Thoracic aorta (tissue), 2 donors: ENCODE measurements around the gene CBX2. TPM values are rescaled to one million over a fixed set of nuclear protein-coding genes. Genes with fewer than 3 reads are reported as not detected.
A peak's percentile ranks its signal among the peaks of the same experiment; 100 is the strongest.

ENCODE experiments used
- ATAC-seq: fragments of 150-250 bp; one replicate; pipeline ENCODE4 v1.8.0; 2017; ENCODE audit warnings: low read depth; ENCODE audit not compliant: insufficient number of reproducible peaks, low FRiP score
- DNase-seq: peaks from one replicate; pipeline ENCODE4 v3.0.0-alpha.2; 2020; ENCODE audit warnings: low spot score
- H3K27ac ChIP-seq, 2 donors: fragments of 200-600 bp; sonication (generic); 1 replicate in 1 of 2; 2 replicates in 1 of 2; pipeline ENCODE4 v1.5.1; 2016; ENCODE audit warnings: mild to moderate bottlenecking in 2 of 2, moderate library complexity in 2 of 2
- H3K27me3 ChIP-seq: fragments of 200-600 bp; sonication (generic); replicated peaks from 2 replicates; pipeline ENCODE4 v1.6.0; 2016; ENCODE audit warnings: mild to moderate bottlenecking; ENCODE audit not compliant: insufficient read depth
- H3K36me3 ChIP-seq: fragments of 200-600 bp; sonication (generic); one replicate; pipeline ENCODE4 v1.5.1; 2016
- H3K4me1 ChIP-seq, 2 donors: fragments of 200-600 bp; sonication (generic); 1 replicate in 1 of 2; 2 replicates in 1 of 2; pipeline versions ENCODE4 v1.5.1 to v1.6.0; 2016; ENCODE audit warnings: low read depth in 2 of 2, mild to moderate bottlenecking in 1 of 2; ENCODE audit not compliant: control insufficient read depth in 1 of 2
- H3K4me3 ChIP-seq: fragments of 200-600 bp; sonication (generic); 2 replicates; pipeline ENCODE4 v1.5.1; 2016; ENCODE audit warnings: mild to moderate bottlenecking
- H3K9me3 ChIP-seq: fragments of 200-600 bp; sonication (generic); 2 replicates; pipeline ENCODE4 v1.5.1; 2016
- CTCF ChIP-seq: fragments of 200-600 bp; sonication (generic); IDR thresholded peaks from one replicate; pipeline ENCODE4 v1.5.1; 2019; ENCODE audit warnings: antibody characterized with exemption
- total RNA-seq, 2 donors: library from RNA; depleted of rRNA; stranded (reverse); fragments of >200 nt; gene quantifications; one replicate each; pipeline versions ENCODE4 v1.1.0 to v1.2.3, GENCODE V29; 2016

Gene CBX2
- total RNA-seq, 2 donors from 2014 or later = 0.14 TPM; not detected in 1

- Histone ChIP-seq H3K9me3 (no peaks in the 10 kb centered on the region), H3K4me1 (peaks cover 23 to 48% of the 10 kb centered on the region in 2 donors), H3K27ac (peak overlapping the region in 1 of 2 donors; percentile 22), H3K4me3 (peak overlapping the region; percentile 36), H3K27me3 (peaks cover 70% of the 10 kb centered on the region), H3K36me3 (no peaks in the 10 kb centered on the region)
- no peak for ATAC-seq
- no peak for TF ChIP-seq CTCF
- no peak for DNase-seq
Measured at GRCh38 chr17:79800325-79801155, 22.6 kb downstream of the CBX2 start.

GRCh38 chr17:79801156-79802038 is 23.4 kb downstream of the CBX2 start:
- Histone ChIP-seq H3K4me3 (peak overlapping the region; percentile 36), H3K36me3 (no peaks in the 10 kb centered on the region), H3K9me3 (no peaks in the 10 kb centered on the region), H3K27me3 (peaks cover 73% of the 10 kb centered on the region), H3K27ac (peak overlapping the region in 1 of 2 donors; percentile 22), H3K4me1 (peaks cover 18 to 41% of the 10 kb centered on the region in 2 donors)
- no peak for TF ChIP-seq CTCF
- ATAC-seq = no peak
- no peak for DNase-seq

- H3K9me3 ChIP-seq = no peaks in the 10 kb centered on the region
- no peak overlapping the region for H3K4me3 ChIP-seq
- no peak for ATAC-seq
- peaks cover 17 to 39% of the 10 kb centered on the region in 2 donors for H3K4me1 ChIP-seq
- peak overlapping the region in 1 of 2 donors; percentile 1 for H3K27ac ChIP-seq
- no peaks in the 10 kb centered on the region for H3K36me3 ChIP-seq
- TF ChIP-seq CTCF = no peak
- H3K27me3 ChIP-seq = peaks cover 76% of the 10 kb centered on the region
- no peak for DNase-seq
Measured at GRCh38 chr17:79802039-79802735, 24.2 kb downstream of the CBX2 start.

- ATAC-seq = no peak
- Histone ChIP-seq H3K27me3 (peaks cover 77% of the 10 kb centered on the region), H3K4me1 (peaks cover 15 to 37% of the 10 kb centered on the region in 2 donors)
Measured at GRCh38 chr17:79802736-79803420, 24.9 kb downstream of the CBX2 start.

More at GRCh38 chr17:79802736-79803420, 24.9 kb downstream of the CBX2 start:
- Histone ChIP-seq H3K4me3 (no peak overlapping the region), H3K9me3 (no peaks in the 10 kb centered on the region), H3K27ac (peak overlapping the region in 1 of 2 donors; percentile 1), H3K36me3 (no peaks in the 10 kb centered on the region)
- no peak for TF ChIP-seq CTCF
- no peak for DNase-seq
